GM18907 (cell line): ENCODE results near the gene CERK.

Experiments
- ATAC-seq: cut with Tn5 transposase; IDR thresholded peaks from one replicate; pipeline ENCODE4 v1.9.1; 2021; ENCODE audit warnings: mild to moderate bottlenecking, moderate library complexity; ENCODE audit not compliant: unreplicated experiment

Gene CERK

GRCh38 chr22:46703996-46704370 is 34.1 kb downstream of the CERK start:
- ATAC-seq = no peak

- no peak for ATAC-seq
Measured at GRCh38 chr22:46703171-46703995, 34.7 kb downstream of the CERK start.

DNA sequence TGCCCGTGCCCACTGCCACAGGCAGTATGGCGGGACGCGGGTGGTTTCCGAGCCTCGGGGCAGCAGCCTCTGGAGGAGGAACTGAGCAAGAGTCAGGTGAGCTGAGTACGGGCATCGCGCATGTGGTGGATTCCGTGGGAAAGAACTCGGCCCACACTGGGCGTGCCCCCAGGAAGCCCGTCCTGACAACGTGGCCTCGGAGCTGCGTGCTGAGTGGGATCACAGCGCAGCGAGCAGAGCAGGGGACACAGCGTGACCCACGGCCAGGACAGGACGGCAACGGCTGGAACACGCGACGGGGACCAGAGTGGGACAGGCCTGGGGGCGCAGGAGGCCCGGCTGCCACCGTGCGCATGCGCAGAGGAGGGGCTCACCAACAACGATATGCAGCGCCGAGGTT is 36.8 kb downstream of the CERK start:
- ATAC-seq = no peak

GRCh38 chr22:46699091-46699490 is 39.0 kb downstream of the CERK start:
- no peak for ATAC-seq

- ATAC-seq = no peak
Measured at GRCh38 chr22:46697811-46698515, 40.1 kb downstream of the CERK start.

DNA sequence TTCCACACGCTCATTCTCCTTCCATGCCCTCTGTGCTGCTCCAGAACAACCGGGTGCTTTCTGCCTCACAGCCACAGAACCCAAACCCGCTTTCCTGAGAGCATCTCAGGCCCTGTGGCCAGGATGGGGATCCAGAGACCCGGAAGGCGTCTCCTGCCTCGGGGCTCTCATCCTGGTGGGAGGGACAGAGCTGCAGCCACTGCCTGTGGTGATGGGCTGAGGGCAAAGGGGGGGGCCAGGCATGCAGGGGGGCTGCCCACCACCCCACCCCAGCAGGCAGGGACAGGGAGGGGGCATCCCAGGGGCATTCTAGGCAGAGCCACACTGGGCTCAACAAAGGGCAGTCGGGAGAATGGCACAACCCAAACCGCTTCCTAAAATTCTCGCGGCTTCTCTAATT is 41.4 kb downstream of the CERK start:
- no peak for ATAC-seq

- no peak for ATAC-seq
Measured at GRCh38 chr22:46696229-46696518, 41.9 kb downstream of the CERK start.

DNA sequence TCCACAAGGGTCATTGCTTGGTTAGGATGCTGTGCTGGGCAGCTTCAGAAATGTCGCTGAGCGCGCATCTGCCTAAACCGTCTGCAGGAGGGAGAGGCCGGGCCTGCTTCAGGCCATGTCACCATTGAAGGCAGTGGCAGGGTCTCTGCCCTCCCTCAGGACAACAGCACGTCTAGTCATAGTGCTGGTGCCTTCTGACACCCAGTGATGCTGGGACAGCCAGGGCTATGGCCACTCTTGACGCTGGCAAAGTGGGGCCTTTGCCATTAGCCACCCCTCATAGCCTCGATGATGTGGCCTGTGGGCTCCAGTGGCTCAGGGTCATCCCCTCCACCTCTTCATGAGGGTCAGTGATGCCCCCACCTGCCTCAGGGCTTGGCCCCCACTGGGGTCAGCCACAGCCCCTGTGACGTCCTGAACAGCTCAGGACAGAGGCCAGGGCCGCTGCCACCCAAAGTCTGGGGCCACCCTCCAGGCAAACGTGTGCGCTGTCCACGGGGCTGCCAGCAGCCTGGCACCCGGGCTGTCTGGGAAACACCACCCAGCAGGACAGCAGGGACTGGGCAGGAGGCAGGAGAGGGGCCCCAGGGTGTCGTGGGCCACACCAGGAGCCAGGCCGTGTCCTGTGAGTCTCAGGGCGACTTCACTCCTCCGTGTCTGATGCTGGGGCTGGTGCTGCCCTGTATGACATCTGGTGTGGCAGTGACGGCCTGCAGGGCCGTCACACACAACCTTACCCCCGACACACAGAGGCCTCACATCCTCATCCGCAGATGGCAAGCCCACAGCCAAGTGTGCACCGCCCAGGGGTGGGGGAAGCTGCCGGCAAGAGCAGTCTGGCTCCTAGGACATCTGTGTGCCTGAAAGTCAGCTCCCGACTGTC is 42.5 kb downstream of the CERK start:
- no peak for ATAC-seq

GRCh38 chr22:46694416-46695170 is 43.5 kb downstream of the CERK start:
- no peak for ATAC-seq

GRCh38 chr22:46693634-46694415 is 44.2 kb downstream of the CERK start:
- no peak for ATAC-seq

DNA sequence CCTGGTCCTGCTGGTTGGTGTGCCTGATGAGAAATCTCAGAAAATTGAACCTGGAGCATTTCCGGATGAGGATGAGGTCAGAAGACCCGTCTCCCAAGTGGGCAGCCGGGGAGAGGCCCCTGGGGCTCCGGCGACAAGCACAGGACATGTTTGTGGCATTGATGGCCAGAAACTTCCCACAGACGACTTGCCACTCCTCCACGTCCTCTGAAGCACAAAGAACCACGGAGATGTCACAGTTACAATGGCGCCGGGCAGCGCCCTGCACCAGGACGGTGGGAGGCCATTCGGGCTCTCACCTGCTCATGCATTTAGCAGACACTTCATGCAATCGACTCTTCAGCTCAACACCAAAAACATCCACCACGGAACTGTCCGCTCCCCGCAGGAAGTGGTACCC is 46.5 kb downstream of the CERK start:
- no peak for ATAC-seq

DNA sequence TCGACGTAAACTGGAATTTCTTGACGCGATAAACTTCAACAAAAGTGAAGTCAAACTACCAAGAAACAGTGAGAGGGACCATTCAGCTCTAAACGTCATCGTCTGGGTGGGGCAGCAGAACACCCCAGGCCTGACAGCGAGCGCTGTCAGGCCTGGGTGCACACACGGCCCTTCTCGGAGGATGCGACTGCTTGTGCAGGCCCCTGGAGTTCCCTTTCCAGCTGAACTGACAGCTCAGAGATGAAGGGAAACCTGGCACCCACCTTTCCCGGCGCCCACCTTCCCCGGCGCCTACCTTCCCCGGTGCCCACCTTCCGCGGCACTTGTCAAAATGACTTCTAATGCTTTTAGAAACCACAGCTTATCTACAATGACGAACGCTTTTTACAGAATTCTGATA is 47.9 kb downstream of the CERK start:
- ATAC-seq = no peak

GRCh38 chr22:46688949-46689348 is 49.1 kb downstream of the CERK start:
- ATAC-seq = no peak

DNA sequence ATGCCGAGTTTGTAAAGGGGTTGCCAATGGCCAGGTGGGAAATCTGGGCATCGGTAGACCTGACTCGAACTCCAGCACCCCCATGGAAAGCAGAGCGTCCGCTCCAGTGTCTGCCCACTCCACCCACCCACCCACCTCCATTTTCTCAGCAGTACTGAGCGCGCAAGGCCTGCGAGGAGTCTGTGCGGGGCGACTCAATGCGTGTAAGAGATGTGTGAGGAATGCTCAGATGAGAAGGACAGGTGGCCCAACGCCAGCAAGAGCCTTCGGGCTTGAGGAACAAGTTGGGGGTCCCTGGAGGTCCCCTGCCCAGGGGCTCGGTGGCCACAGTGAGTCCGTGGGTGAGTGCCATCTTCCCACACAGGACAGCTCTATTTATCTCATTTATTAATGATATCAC is 50.6 kb downstream of the CERK start:
- no peak for ATAC-seq

DNA sequence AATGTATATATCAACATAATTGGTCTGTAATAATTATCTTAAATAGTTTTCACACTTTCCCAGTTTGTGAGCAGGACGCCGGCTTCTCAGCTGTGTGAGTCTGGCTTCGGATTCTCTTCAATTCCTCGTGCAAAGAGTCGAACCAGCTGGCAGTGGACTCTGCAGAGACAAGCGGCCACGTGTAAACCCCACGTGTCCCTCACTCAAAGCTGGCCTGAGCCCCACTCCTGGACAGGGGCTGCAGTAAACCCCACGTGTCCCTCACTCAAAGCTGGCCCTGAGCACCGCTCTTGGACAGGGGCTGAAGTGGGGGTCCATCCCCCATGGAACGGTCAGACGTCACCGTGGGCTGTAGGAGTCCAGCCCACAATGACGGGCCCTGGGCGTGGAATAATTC is 51.0 kb downstream of the CERK start:
- ATAC-seq = no peak

- ATAC-seq = no peak
Measured at GRCh38 chr22:46686221-46687047, 51.6 kb downstream of the CERK start.

DNA sequence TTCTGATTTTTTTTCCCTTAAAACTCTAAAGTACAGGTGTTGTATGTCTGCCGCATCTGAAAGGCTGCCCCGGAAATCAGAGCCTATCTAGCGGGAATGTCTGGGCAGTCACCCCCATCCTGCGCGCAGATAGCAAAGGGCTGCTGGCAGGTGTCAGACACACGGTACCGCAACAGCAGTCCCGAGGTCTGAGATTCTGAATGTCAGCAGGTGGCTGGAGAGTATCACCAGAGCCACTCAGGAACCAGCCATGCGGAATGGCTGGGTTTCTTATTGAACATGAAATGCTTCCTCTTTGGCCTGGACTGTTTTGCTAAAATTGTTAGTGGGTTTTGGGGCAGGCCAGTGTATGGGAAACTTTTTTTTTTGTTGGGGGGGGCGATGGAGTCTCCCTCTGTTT is 53.3 kb downstream of the CERK start:
- peak; percentile 77 for ATAC-seq

DNA sequence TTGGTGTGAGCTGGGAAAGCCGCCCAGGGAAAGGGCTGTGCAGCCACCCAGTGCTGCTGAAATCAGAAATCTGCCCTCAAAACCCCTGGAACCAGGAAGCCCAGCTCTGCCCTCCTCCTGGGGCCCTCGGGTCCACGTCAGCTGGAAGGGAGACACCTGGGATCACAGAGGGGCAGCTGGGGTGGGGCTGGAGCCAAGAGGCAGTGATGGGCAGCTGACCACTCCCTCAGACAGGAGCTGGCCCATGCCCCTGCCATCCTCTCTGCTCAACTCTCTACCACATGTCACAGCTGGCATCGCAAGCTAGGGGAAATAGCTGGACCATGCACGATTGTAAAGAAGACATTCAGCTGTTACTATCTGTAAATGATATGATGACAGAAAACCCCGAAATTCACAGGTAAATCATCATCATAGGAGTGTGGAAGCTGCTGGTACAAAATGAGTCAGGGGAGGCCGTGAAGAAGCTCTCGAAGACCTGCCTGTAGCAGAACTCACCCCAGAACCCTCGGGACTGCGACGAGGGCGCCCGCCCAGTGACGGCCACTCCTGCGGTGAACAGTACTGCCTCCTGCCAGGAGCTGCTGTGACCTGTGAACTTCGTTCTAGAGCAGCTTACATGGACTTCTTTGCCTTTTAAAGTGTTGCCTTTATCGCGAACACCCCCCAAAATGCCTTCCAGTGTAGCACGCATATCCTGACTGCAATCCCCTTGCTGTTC is 55.9 kb downstream of the CERK start:
- no peak for ATAC-seq

GRCh38 chr22:46681010-46681409 is 57.0 kb downstream of the CERK start:
- ATAC-seq = no peak
